K562 (cell line): ENCODE measurements around the gene EXOSC1. TPM values are rescaled to one million over a fixed set of nuclear protein-coding genes. Genes with fewer than 3 reads are reported as not detected.

Source experiments
- ETV1 ChIP-seq: fragments of 450-650 bp; conservative IDR thresholded peaks from 2 replicates; pipeline ENCODE4 v1.6.1; 2016; ENCODE audit warnings: missing genetic modification characterization, control low read depth, low read depth, missing compliant biosample characterization
- MNT ChIP-seq, 2 experiments: fragments of 450-650 bp; conservative IDR thresholded peaks; 2 replicates each; pipeline ENCODE4 v1.6.1; 2017; ENCODE audit warnings: mild to moderate bottlenecking in 2 of 2, moderate library complexity in 2 of 2
- OTX1 ChIP-seq: fragments of 450-650 bp; formaldehyde crosslinking; IDR thresholded peaks from 2 replicates; pipeline ENCODE4 v1.4.0; 2022; ENCODE audit warnings: mild to moderate bottlenecking
- RBM34 ChIP-seq: fragments of 200-400 bp; formaldehyde crosslinking; IDR thresholded peaks from 2 replicates; pipeline ENCODE4 v1.6.1; 2018; ENCODE audit warnings: low read length, borderline replicate concordance; ENCODE audit not compliant: insufficient read depth
- TOE1 ChIP-seq, 2 experiments: fragments of 450-650 bp in 1 of 2; sonication (generic) in 1 of 2; formaldehyde crosslinking in 1 of 2; IDR thresholded peaks; 2 replicates each; pipeline versions ENCODE4 v1.7.1 to v1.8.0; 2016 to 2022; ENCODE audit warnings: borderline replicate concordance in 2 of 2, mild to moderate bottlenecking in 2 of 2, antibody characterized with exemption in 1 of 2, inconsistent platforms in 1 of 2, low read depth in 1 of 2, missing genetic modification reagents in 1 of 2, moderate library complexity in 1 of 2
- ZBTB40 ChIP-seq, 2 experiments: fragments of 450-650 bp in 1 of 2; sonication (generic) in 1 of 2; formaldehyde crosslinking in 1 of 2; IDR thresholded peaks; 2 replicates each; pipeline versions ENCODE4 v1.7.1 to v1.9.0; 2016 to 2022; ENCODE audit warnings: inconsistent platforms in 1 of 2, mild to moderate bottlenecking in 1 of 2, missing genetic modification reagents in 1 of 2
- polyA plus RNA-seq, 8 experiments: library from polyadenylated mRNA; depleted of rRNA in 4 of 8; stranded (reverse) in 5 of 8; unstranded in 3 of 8; fragments of >200 nt; fragmentation: Nextera tagmentation in 2 of 8; fragmentation: Illumina TruSeq in 1 of 8; extraction: Ambion mirVana in 2 of 8; extraction: Trizol in 1 of 8; gene quantifications; 2 replicates each; pipeline versions ENCODE4 v1.2.1 to v1.2.3, GENCODE V29; 2011 to 2014; ENCODE audit warnings: inconsistent platforms in 1 of 8, missing spikeins in 1 of 8
- total RNA-seq, 7 experiments: library from RNA; depleted of rRNA in 6 of 7; stranded (reverse); fragments of >200 nt in 6 of 7; fragmentation: Illumina TruSeq in 2 of 7; extraction: Trizol in 2 of 7; gene quantifications; 2 replicates each; pipeline versions ENCODE4 v1.2.1 to v1.2.3, GENCODE V29; 2011 to 2021; ENCODE audit warnings: low replicate concordance in 1 of 7
- TF ChIP-seq, protein P1 (sequence below), 3 experiments: fragments of 200-800 bp in 1 of 3; fragments of 250-450 bp in 1 of 3; fragments of 450-650 bp in 1 of 3; sonication (Bioruptor Pico) in 1 of 3; sonication (Bioruptor generic) in 1 of 3; formaldehyde crosslinking in 1 of 3; IDR thresholded peaks; 2 replicates each; pipeline versions ENCODE4 v1.6.1 to v1.8.0; 2016 to 2022; ENCODE audit warnings: mild to moderate bottlenecking in 2 of 3, missing genetic modification characterization in 2 of 3, missing compliant biosample characterization in 1 of 3, moderate library complexity in 1 of 3
- TF ChIP-seq, protein P2 (sequence below): sonication (generic); formaldehyde crosslinking; IDR thresholded peaks from 2 replicates; pipeline ENCODE4 v1.8.0; 2022; ENCODE audit warnings: missing genetic modification reagents, mild to moderate bottlenecking, moderate library complexity, borderline replicate concordance

EXOSC1 gene
- total and polyA plus RNA-seq, 9 of the 15 experiments (the other 6 are each of a cell fraction or from before 2014, with no cell fraction given) = 44.3 to 117 (median 67.0) TPM

- TF ChIP-seq, protein P1, sequence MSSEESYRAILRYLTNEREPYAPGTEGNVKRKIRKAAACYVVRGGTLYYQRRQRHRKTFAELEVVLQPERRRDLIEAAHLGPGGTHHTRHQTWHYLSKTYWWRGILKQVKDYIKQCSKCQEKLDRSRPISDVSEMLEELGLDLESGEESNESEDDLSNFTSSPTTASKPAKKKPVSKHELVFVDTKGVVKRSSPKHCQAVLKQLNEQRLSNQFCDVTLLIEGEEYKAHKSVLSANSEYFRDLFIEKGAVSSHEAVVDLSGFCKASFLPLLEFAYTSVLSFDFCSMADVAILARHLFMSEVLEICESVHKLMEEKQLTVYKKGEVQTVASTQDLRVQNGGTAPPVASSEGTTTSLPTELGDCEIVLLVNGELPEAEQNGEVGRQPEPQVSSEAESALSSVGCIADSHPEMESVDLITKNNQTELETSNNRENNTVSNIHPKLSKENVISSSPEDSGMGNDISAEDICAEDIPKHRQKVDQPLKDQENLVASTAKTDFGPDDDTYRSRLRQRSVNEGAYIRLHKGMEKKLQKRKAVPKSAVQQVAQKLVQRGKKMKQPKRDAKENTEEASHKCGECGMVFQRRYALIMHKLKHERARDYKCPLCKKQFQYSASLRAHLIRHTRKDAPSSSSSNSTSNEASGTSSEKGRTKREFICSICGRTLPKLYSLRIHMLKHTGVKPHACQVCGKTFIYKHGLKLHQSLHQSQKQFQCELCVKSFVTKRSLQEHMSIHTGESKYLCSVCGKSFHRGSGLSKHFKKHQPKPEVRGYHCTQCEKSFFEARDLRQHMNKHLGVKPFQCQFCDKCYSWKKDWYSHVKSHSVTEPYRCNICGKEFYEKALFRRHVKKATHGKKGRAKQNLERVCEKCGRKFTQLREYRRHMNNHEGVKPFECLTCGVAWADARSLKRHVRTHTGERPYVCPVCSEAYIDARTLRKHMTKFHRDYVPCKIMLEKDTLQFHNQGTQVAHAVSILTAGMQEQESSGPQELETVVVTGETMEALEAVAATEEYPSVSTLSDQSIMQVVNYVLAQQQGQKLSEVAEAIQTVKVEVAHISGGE (CRISPR knock-in tag; IDR thresholded peaks at IDR 0.05) = 0 out of 6 replicates have a peak, but pooled peaks of 1 of the 3 experiments have one; percentile 32
- no peak for TF ChIP-seq ZBTB40 (IDR thresholded peaks at IDR 0.05)
- TF ChIP-seq ZBTB40 (CRISPR knock-in tag; IDR thresholded peaks at IDR 0.05) = no peak
- TF ChIP-seq ETV1 (tag) = peak; percentile 32; the same call in 1 of the 2 replicates
- TF ChIP-seq, protein P2, sequence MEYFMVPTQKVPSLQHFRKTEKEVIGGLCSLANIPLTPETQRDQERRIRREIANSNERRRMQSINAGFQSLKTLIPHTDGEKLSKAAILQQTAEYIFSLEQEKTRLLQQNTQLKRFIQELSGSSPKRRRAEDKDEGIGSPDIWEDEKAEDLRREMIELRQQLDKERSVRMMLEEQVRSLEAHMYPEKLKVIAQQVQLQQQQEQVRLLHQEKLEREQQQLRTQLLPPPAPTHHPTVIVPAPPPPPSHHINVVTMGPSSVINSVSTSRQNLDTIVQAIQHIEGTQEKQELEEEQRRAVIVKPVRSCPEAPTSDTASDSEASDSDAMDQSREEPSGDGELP (CRISPR knock-in tag) = peak; percentile 65
- TF ChIP-seq OTX1 (CRISPR knock-in tag) = no peak
- TF ChIP-seq TOE1 (IDR thresholded peaks at IDR 0.05; ENCODE audit: borderline replicate concordance) = no peak
- no peak for TF ChIP-seq TOE1 (CRISPR knock-in tag; IDR thresholded peaks at IDR 0.05; ENCODE audit: borderline replicate concordance, low read depth)
- TF ChIP-seq RBM34 = no peak
- TF ChIP-seq MNT (conservative IDR thresholded peaks at IDR 0.05) = peak in 1 of 2 experiments; percentile 61; a peak in 1 of 4 replicates
Observed at GRCh38 chr10:97425964-97426775, 19.6 kb downstream of the EXOSC1 start, which contains the start of gene PGAM1 (continued).
